Subcutaneous adipose tissue (tissue), 4 donors: ENCODE results near the gene GDF3. TPM values are rescaled to one million over a fixed set of nuclear protein-coding genes. Genes with fewer than 3 reads are reported as not detected.

ENCODE experiments used
- CTCF ChIP-seq: fragments of 450-650 bp; IDR thresholded peaks from one replicate; pipeline ENCODE4 v1.5.1; 2016; ENCODE audit warnings: low read depth, mild to moderate bottlenecking, control low read depth, antibody characterized with exemption, moderate library complexity
- total RNA-seq, 4 donors: library from RNA; depleted of rRNA; stranded (reverse); fragments of >200 nt; gene quantifications; one replicate each; pipeline ENCODE4 v1.1.0, GENCODE V29; 2016

GDF3 gene
- total RNA-seq, 4 donors from 2014 or later, result not detected

DNA sequence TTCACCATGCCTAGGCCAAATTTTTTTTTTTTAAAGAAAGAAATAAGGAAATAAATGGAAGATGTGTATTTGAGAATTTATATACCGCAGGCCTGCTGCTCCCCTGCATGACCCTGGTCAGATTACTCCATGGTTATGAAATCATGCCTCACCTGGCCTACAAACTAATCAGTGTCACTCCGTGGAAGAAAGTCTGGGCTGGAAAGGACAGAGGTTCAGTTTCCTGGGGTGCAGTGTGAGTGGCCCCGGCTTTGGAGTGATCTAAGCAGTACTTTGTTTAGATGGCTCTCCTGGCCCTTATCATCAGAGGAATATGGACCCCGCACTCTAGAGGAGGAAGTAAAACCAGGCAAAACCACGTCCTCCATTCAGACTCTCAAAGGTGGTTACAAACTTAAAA lies 39.5 kb downstream of the GDF3 start:
- no peak for TF ChIP-seq CTCF

GRCh38 chr12:7650091-7650490 lies 45.5 kb downstream of the GDF3 start:
- TF ChIP-seq CTCF, result no peak

- no peak for TF ChIP-seq CTCF
Observed at GRCh38 chr12:7647071-7647470, 48.5 kb downstream of the GDF3 start.

DNA sequence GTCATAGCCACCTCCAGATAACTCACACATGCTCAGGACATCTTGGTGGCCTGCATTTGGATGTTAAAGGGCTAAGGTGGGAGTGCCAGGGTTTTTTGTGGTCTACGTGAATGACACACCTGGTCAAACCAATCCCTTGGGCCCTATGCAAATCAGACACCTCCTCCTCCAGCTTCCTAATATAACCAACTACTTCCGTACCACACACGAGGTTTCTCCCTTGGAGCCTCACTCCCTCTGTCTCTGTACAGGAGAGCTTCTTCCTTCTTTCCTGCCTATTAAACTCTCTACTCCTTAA lies 49.4 kb downstream of the GDF3 start:
- no peak for TF ChIP-seq CTCF

- no peak for TF ChIP-seq CTCF
Observed at GRCh38 chr12:7645395-7646177, 50.0 kb downstream of the GDF3 start.

- no peak for TF ChIP-seq CTCF
Observed at GRCh38 chr12:7642876-7643309, 52.7 kb downstream of the GDF3 start.

DNA sequence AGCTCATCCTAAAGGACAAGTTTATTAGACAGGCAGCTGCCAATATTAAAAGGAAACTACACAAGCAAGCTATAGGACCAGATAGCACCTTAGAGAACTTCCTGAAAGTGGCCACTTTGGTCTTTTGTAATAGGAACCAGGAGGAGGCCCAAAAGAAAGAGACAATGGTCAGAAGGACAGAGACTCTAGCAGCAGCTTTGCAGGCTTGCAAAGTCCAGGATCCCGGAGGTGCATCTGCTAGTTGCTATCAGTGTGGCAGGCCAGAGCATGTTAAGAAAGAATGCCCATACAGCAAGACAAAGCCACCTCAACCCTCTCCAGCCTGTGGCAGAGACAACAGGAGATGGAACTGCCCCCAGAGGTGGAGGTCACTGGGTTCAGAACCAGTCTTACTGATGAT lies 53.3 kb downstream of the GDF3 start:
- no peak for TF ChIP-seq CTCF

Other genes with a start within 250 kb of the GDF3 start
- 1,000 to 10,000 TPM in 1 of 4 donors, 100 to 1,000 TPM in 3; 259 to 1,297 (median 643) TPM for gene CD163, start 192.0 kb downstream of the GDF3 start, total RNA-seq
- gene APOBEC1, start 29.9 kb downstream of the GDF3 start, total RNA-seq, result not detected
- gene DPPA3, start 15.7 kb upstream of the GDF3 start, total RNA-seq, result under 1 TPM in 1 of 4 donors, not detected in 3; 0.44 TPM
- gene CLEC4C, start 51.6 kb upstream of the GDF3 start, total RNA-seq, result not detected
- gene NANOGNB, start 69.4 kb upstream of the GDF3 start, total RNA-seq, result not detected
- gene NANOG, start 93.6 kb upstream of the GDF3 start, total RNA-seq, result under 1 TPM in 1 of 4 donors, not detected in 3; 0.19 TPM
- under 1 TPM in 1 of 4 donors, not detected in 3; 0.66 TPM for gene SLC2A14, start 177.1 kb upstream of the GDF3 start, total RNA-seq
- gene SLC2A3, start 240.4 kb upstream of the GDF3 start, total RNA-seq, result 100 to 1,000 TPM in 2 of 4 donors, 10 to 100 TPM in 2; 43.9 to 163 (median 105) TPM